ENCODE measurements around the gene MSANTD2. TPM values are rescaled to one million over a fixed set of nuclear protein-coding genes. Genes with fewer than 3 reads are reported as not detected.

Gene MSANTD2
- polyA plus RNA-seq, 3 donors: 1.2 to 5.8 (median 1.8) TPM

DNA sequence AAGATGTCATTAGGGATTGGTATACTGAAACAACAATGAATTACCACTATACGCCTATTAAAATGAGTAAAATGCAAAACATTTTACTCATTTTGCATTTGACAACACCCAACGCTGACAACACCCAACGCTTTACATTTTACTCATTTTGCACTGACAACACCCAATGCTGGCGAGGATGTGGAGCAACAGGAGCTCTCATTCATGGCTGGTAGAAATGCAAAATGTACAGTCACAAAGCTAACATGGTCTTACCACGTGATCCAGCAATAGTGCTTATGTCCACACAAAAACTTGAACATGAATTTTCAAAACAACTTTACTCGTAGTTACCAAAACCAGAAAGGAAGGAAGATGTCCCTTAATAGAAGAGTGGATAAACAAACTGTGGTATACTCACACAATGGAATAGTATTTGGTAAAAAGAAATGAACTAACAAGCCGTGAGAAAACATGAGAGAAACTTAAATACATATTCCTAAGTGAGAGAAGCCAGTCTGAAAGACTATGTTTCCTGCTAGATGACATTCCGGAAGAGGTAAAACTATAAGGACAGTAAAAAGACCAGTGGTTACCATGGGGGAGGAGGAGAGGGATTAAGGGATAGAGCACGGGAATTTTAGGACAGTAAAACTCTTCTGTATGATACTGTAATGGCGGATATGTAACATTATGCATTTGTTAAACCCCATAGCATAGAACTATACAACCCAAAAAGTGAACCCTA, 11.4 kb upstream of the MSANTD2 start:
- H3K79me2 ChIP-seq (ENCODE audit: insufficient read depth, low read length): no peaks in the 10 kb centered on the region
- Mint-ChIP-seq H3K4me1 (no peaks in the 10 kb centered on the region), H3K9me3 (peaks cover 0 to 2% (median 0%) of the 10 kb centered on the region in 7 donors), H3K4me3 (no peak overlapping the region), H3K27me3 (ENCODE audit: low read depth in 3 of 3) (peaks cover 29 to 51% (median 29%) of the 10 kb centered on the region in 3 donors), H3K36me3 (no peaks in the 10 kb centered on the region), H3K27ac (no peak overlapping the region)
- 90% methylated on average over 3 of the region's 10 CpGs for WGBS (ENCODE audit: insufficient coverage)
- no peak overlapping the region for H3K4me2 ChIP-seq (replicated peaks; ENCODE audit: extremely low read depth, low read length, poor library complexity, severe bottlenecking)
- no peaks in the 10 kb centered on the region for H3K4me1 ChIP-seq (ENCODE audit: control insufficient read depth in 1 of 2, insufficient read depth in 2 of 2, low read length in 2 of 2)
- no peak overlapping the region for H2AFZ ChIP-seq (ENCODE audit: insufficient read depth, low read depth, low read length, poor library complexity, severe bottlenecking)
- H3K9ac ChIP-seq (ENCODE audit: insufficient read depth, low read length, poor library complexity, severe bottlenecking): no peak overlapping the region
- H3K27ac ChIP-seq (ENCODE audit: low read depth in 1 of 2, low read length in 2 of 2): no peak overlapping the region
- TF ChIP-seq, protein P1, sequence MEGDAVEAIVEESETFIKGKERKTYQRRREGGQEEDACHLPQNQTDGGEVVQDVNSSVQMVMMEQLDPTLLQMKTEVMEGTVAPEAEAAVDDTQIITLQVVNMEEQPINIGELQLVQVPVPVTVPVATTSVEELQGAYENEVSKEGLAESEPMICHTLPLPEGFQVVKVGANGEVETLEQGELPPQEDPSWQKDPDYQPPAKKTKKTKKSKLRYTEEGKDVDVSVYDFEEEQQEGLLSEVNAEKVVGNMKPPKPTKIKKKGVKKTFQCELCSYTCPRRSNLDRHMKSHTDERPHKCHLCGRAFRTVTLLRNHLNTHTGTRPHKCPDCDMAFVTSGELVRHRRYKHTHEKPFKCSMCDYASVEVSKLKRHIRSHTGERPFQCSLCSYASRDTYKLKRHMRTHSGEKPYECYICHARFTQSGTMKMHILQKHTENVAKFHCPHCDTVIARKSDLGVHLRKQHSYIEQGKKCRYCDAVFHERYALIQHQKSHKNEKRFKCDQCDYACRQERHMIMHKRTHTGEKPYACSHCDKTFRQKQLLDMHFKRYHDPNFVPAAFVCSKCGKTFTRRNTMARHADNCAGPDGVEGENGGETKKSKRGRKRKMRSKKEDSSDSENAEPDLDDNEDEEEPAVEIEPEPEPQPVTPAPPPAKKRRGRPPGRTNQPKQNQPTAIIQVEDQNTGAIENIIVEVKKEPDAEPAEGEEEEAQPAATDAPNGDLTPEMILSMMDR (IDR thresholded peaks at IDR 0.05): no peak
- intact Hi-C loops (cut with micrococcal nuclease): no loop called here
- H4K20me1 ChIP-seq (ENCODE audit: insufficient read depth, low read length): no peaks in the 10 kb centered on the region
- no peaks in the 10 kb centered on the region for H3K9me3 ChIP-seq (replicated peaks in 1 of 2; ENCODE audit: control insufficient read depth in 1 of 2, insufficient read depth in 1 of 2, low read length in 2 of 2)
- no peaks in the 10 kb centered on the region for H3K36me3 ChIP-seq (replicated peaks in 1 of 2; ENCODE audit: control insufficient read depth in 1 of 2, insufficient read depth in 2 of 2, low read length in 2 of 2)
- H3K4me3 ChIP-seq (replicated peaks in 1 of 3; ENCODE audit: low read depth in 2 of 3, low read length in 3 of 3): no peak overlapping the region
- DNase-seq: no peak
- peaks cover 7 to 27% of the 10 kb centered on the region in 2 donors for H3K27me3 ChIP-seq (ENCODE audit: control insufficient read depth in 2 of 2, insufficient read depth in 2 of 2, low read length in 2 of 2)

- 89% methylated on average over 4 of the region's 6 CpGs for WGBS (ENCODE audit: insufficient coverage)
- H3K4me2 ChIP-seq (replicated peaks; ENCODE audit: extremely low read depth, low read length, poor library complexity, severe bottlenecking): no peak overlapping the region
- no peak overlapping the region for H3K27ac ChIP-seq (ENCODE audit: low read depth in 1 of 2, low read length in 2 of 2)
- no peaks in the 10 kb centered on the region for H3K79me2 ChIP-seq (ENCODE audit: insufficient read depth, low read length)
- H3K9me3 ChIP-seq (replicated peaks in 1 of 2; ENCODE audit: control insufficient read depth in 1 of 2, insufficient read depth in 1 of 2, low read length in 2 of 2): no peaks in the 10 kb centered on the region
- no peaks in the 10 kb centered on the region for H3K36me3 ChIP-seq (replicated peaks in 1 of 2; ENCODE audit: control insufficient read depth in 1 of 2, insufficient read depth in 2 of 2, low read length in 2 of 2)
- H3K27ac Mint-ChIP-seq: no peak overlapping the region
- H3K4me1 Mint-ChIP-seq: no peaks in the 10 kb centered on the region
- H3K4me3 Mint-ChIP-seq: peak overlapping the region in 1 of 2 donors; percentile 1
- peaks cover 10 to 32% of the 10 kb centered on the region in 2 donors for H3K27me3 ChIP-seq (ENCODE audit: control insufficient read depth in 2 of 2, insufficient read depth in 2 of 2, low read length in 2 of 2)
- H3K4me3 ChIP-seq (replicated peaks in 1 of 3; ENCODE audit: low read depth in 2 of 3, low read length in 3 of 3): no peak overlapping the region
- peaks cover 30 to 51% (median 37%) of the 10 kb centered on the region in 3 donors for H3K27me3 Mint-ChIP-seq (ENCODE audit: low read depth in 3 of 3)
- no peaks in the 10 kb centered on the region for H3K36me3 Mint-ChIP-seq
- DNase-seq: no peak
- intact Hi-C loops (cut with micrococcal nuclease): no loop called here
- H2AFZ ChIP-seq (ENCODE audit: insufficient read depth, low read depth, low read length, poor library complexity, severe bottlenecking): no peak overlapping the region
- TF ChIP-seq, protein P1 (IDR thresholded peaks at IDR 0.05): no peak
- peaks cover 0 to 2% (median 0%) of the 10 kb centered on the region in 7 donors for H3K9me3 Mint-ChIP-seq
- H4K20me1 ChIP-seq (ENCODE audit: insufficient read depth, low read length): no peaks in the 10 kb centered on the region
- no peaks in the 10 kb centered on the region for H3K4me1 ChIP-seq (ENCODE audit: control insufficient read depth in 1 of 2, insufficient read depth in 2 of 2, low read length in 2 of 2)
- no peak overlapping the region for H3K9ac ChIP-seq (ENCODE audit: insufficient read depth, low read length, poor library complexity, severe bottlenecking)
Measured at GRCh38 chr11:124807660-124808270, 7.6 kb upstream of the MSANTD2 start.
